Spleen (tissue), 11 donors: ENCODE results near the gene VPS4A. TPM values are rescaled to one million over a fixed set of nuclear protein-coding genes. Genes with fewer than 3 reads are reported as not detected.

ENCODE experiments used
- DNase-seq: peaks from one replicate; pipeline ENCODE4 v3.0.0-alpha.2; 2020
- H3K27ac ChIP-seq, 8 donors: fragments of 200-600 bp; sonication (generic) in 7 of 8; 1 replicate in 4 of 8; 2 replicates in 4 of 8; pipeline versions ENCODE4 v1.5.0 to v1.8.0; 2016 to 2021; ENCODE audit warnings: inconsistent platforms in 4 of 8, mild to moderate bottlenecking in 4 of 8, moderate library complexity in 1 of 8
- H3K27me3 ChIP-seq, 7 donors: fragments of 200-600 bp; sonication (generic) in 6 of 7; replicated peaks in 1 of 7; 1 replicate in 4 of 7; 2 replicates in 3 of 7; pipeline versions ENCODE4 v1.5.0 to v1.8.0; 2016 to 2021; ENCODE audit warnings: inconsistent platforms in 3 of 7, mild to moderate bottlenecking in 1 of 7
- H3K36me3 ChIP-seq, 6 donors: fragments of 200-600 bp; sonication (generic) in 5 of 6; 1 replicate in 4 of 6; 2 replicates in 2 of 6; pipeline versions ENCODE4 v1.5.0 to v1.8.0; 2016 to 2021; ENCODE audit warnings: inconsistent platforms in 2 of 6
- H3K4me1 ChIP-seq, 6 donors: fragments of 200-600 bp; sonication (generic) in 5 of 6; 1 replicate in 3 of 6; 2 replicates in 3 of 6; pipeline versions ENCODE4 v1.5.0 to v1.8.0; 2016 to 2021; ENCODE audit warnings: inconsistent platforms in 3 of 6
- H3K4me3 ChIP-seq, 8 donors: fragments of 200-600 bp; sonication (generic) in 7 of 8; 1 replicate in 4 of 8; 2 replicates in 4 of 8; pipeline versions ENCODE4 v1.5.0 to v1.8.0; 2016 to 2021; ENCODE audit warnings: inconsistent platforms in 4 of 8, mild to moderate bottlenecking in 4 of 8, moderate library complexity in 2 of 8
- H3K9me3 ChIP-seq, 8 donors: fragments of 200-600 bp; sonication (generic) in 7 of 8; 1 replicate in 4 of 8; 2 replicates in 4 of 8; pipeline versions ENCODE4 v1.5.0 to v1.8.0; 2016 to 2021; ENCODE audit warnings: inconsistent platforms in 4 of 8
- CTCF ChIP-seq, 11 experiments: fragments of 200-600 bp in 7 of 11; fragments of 450-650 bp in 4 of 11; sonication (generic) in 4 of 11; IDR thresholded peaks in 8 of 11; conservative IDR thresholded peaks in 3 of 11; 1 replicate in 7 of 11; 2 replicates in 4 of 11; pipeline versions ENCODE4 v1.4.0 to v1.8.0; 2016 to 2021; ENCODE audit warnings: antibody characterized with exemption in 11 of 11, inconsistent platforms in 4 of 11, mild to moderate bottlenecking in 1 of 11
- POLR2A ChIP-seq, 3 donors: fragments of 450-650 bp; IDR thresholded peaks; one replicate each; pipeline ENCODE4 v1.5.1; 2017; ENCODE audit warnings: antibody characterized with exemption in 3 of 3, mild to moderate bottlenecking in 1 of 3
- POLR2AphosphoS5 ChIP-seq, 3 donors: sonication (generic); formaldehyde crosslinking; IDR thresholded peaks; one replicate each; pipeline ENCODE4 v1.5.1; 2017; ENCODE audit warnings: antibody characterized with exemption in 3 of 3
- WGBS, 5 donors: extraction: QIAGEN DNeasy Blood & Tissue Kit in 3 of 5; methylation state at CpG; one replicate each; pipeline versions ENCODE4 v1.1.5 to v1.1.7; 2013 to 2018; 5-methylcytosine and 5-hydroxymethylcytosine counted together
- intact Hi-C: fragments of 100-400 bp; cut with DNase I; formaldehyde crosslinking; loops from one replicate; pipeline ENCODE4 v1.15.0; 2023; ENCODE audit warnings: low total_unique reads
- polyA plus RNA-seq, 3 donors: library from polyadenylated mRNA; stranded (reverse); fragments of 200-250 nt; gene quantifications; one replicate each; pipeline ENCODE4 v1.2.1, GENCODE V29; 2013
- total RNA-seq, 7 donors: library from RNA; depleted of rRNA in 3 of 7; stranded (reverse); fragments of >200 nt in 3 of 7; fragmentation: NEBNext Ultra II Directional in 4 of 7; extraction: Animal tissue kit (Norgen Biotek cat#: 25700) in 4 of 7; gene quantifications; one replicate each; pipeline versions ENCODE4 v1.1.0 to v1.2.1, GENCODE V29; 2016 to 2021
- donor health status: healthy with polysubstance abuse.
- donor health status: DM: no; HTN: no; CAD: no; lungs with moderate emphysema.
- donor health status: DM: no; HTN: no; CAD: no.
- donor health status: Bipolar disorder and iron deficiency.
- donor health status: healthy.
- donor health status: DM: no; HTN: no; CAD: no.
- donor health status: DM: yes; HTN: yes; CAD: no.

Gene VPS4A
- total and polyA plus RNA-seq, 10 donors: 21.5 to 38.0 (median 32.5) TPM

- TF ChIP-seq CTCF (IDR thresholded peaks at IDR 0.05 in 8 of 11, conservative IDR thresholded peaks at IDR 0.05 in 3 of 11): no peak
- no peak for TF ChIP-seq POLR2A (IDR thresholded peaks at IDR 0.05)
- no peak for TF ChIP-seq POLR2AphosphoS5 (IDR thresholded peaks at IDR 0.05)
Observed at GRCh38 chr16:69319381-69319780, 8.2 kb downstream of the VPS4A start.

GRCh38 chr16:69319826-69320739 lies 8.9 kb downstream of the VPS4A start:
- WGBS, 5 donors: 89 to 95% (median 93%) methylated on average over 28 to 30 of the region's 30 CpGs
- intact Hi-C loops: no loop called here
- Histone ChIP-seq H3K4me3 (no peak overlapping the region), H3K36me3 (peaks cover 25 to 100% (median 96%) of the 10 kb centered on the region in 6 donors), H3K27ac (no peak overlapping the region), H3K4me1 (peaks cover 3 to 32% (median 9%) of the 10 kb centered on the region in 6 donors), H3K9me3 (no peaks in the 10 kb centered on the region), H3K27me3 (no peaks in the 10 kb centered on the region)
- TF ChIP-seq CTCF (IDR thresholded peaks at IDR 0.05 in 8 of 11, conservative IDR thresholded peaks at IDR 0.05 in 3 of 11): no peak
- no peak for TF ChIP-seq POLR2A (IDR thresholded peaks at IDR 0.05)
- peak in 2 of 3 donors; percentile 19 to 40 for TF ChIP-seq POLR2AphosphoS5 (IDR thresholded peaks at IDR 0.05)
- DNase-seq: peak; percentile 68

More at GRCh38 chr16:69319381-69319780, 8.2 kb downstream of the VPS4A start:
- H3K4me1 ChIP-seq: peaks cover 1 to 32% (median 7%) of the 10 kb centered on the region in 6 donors
- WGBS, 5 donors: 95 to 96% (median 95%) methylated on average over 7 to 9 of the region's 9 CpGs
- no peak overlapping the region for H3K4me3 ChIP-seq
- no peak for DNase-seq
- intact Hi-C loops: no loop called here
- H3K36me3 ChIP-seq: peaks cover 25 to 100% (median 93%) of the 10 kb centered on the region in 6 donors
- H3K27ac ChIP-seq: no peak overlapping the region
- H3K9me3 ChIP-seq: no peaks in the 10 kb centered on the region
- H3K27me3 ChIP-seq: no peaks in the 10 kb centered on the region

GRCh38 chr16:69320740-69321073 lies 9.6 kb downstream of the VPS4A start:
- Histone ChIP-seq H3K27ac (no peak overlapping the region), H3K4me3 (no peak overlapping the region), H3K36me3 (peaks cover 25 to 100% (median 95%) of the 10 kb centered on the region in 6 donors), H3K4me1 (peaks cover 3 to 32% (median 11%) of the 10 kb centered on the region in 6 donors), H3K27me3 (no peaks in the 10 kb centered on the region), H3K9me3 (no peaks in the 10 kb centered on the region)
- intact Hi-C loops: no loop called here
- peak; percentile 41 for DNase-seq
- TF ChIP-seq CTCF (IDR thresholded peaks at IDR 0.05 in 8 of 11, conservative IDR thresholded peaks at IDR 0.05 in 3 of 11): no peak
- TF ChIP-seq POLR2AphosphoS5 (IDR thresholded peaks at IDR 0.05): peak in 2 of 3 donors; percentile 11 to 13
- 89 to 96% (median 90%) methylated on average over 13 of the region's 13 CpGs for WGBS, 5 donors

- peaks cover 3 to 32% (median 14%) of the 10 kb centered on the region in 6 donors for H3K4me1 ChIP-seq
- TF ChIP-seq POLR2A (IDR thresholded peaks at IDR 0.05) (no peak), POLR2AphosphoS5 (IDR thresholded peaks at IDR 0.05) (peak in 1 of 3 donors; percentile 59)
- H3K27me3 ChIP-seq: no peaks in the 10 kb centered on the region
- peak; percentile 60 for DNase-seq
- H3K9me3 ChIP-seq: no peaks in the 10 kb centered on the region
- H3K27ac ChIP-seq: no peak overlapping the region
- no peak overlapping the region for H3K4me3 ChIP-seq
- WGBS, 5 donors: 91 to 96% (median 94%) methylated on average over 11 to 22 of the region's 22 CpGs
- intact Hi-C loops: no loop called here
- H3K36me3 ChIP-seq: peaks cover 24 to 100% (median 94%) of the 10 kb centered on the region in 6 donors
Observed at GRCh38 chr16:69321080-69321479, 9.9 kb downstream of the VPS4A start.
